GM12892 (cell line): ENCODE results near the gene CST7.

Experiments used
- POLR2A ChIP-seq: IDR thresholded peaks from 2 replicates; pipeline ENCODE4 v1.6.1; 2011; ENCODE audit warnings: low read depth, low read length, control low read depth
- POLR2AphosphoS5 ChIP-seq: IDR thresholded peaks from 2 replicates; pipeline ENCODE4 v1.6.1; 2011; ENCODE audit warnings: low read depth, low read length, control low read depth
- TAF1 ChIP-seq: IDR thresholded peaks from 2 replicates; pipeline ENCODE4 v1.6.1; 2011; ENCODE audit warnings: low read depth, mild to moderate bottlenecking, control low read depth, low read length, borderline replicate concordance

DNA sequence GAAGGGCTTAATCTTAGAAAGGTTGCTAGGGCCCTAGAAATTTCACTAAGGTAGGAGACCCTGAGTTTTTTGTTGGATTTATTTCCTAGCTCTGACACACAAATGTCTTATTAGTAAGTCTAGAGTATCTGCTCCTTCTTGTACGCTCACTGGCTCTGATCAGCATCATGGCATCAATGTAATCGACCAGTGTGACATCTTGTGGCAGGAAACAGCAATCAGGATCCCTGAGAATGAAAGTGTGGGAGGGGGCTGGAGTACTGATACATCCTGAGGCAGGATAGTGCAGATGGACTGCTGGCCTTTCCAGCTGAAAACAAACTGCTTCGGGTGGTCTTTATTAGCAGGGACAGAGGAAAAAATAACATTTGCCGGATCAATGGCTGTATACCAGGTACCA is 10.0 kb upstream of the CST7 start:
- TF ChIP-seq POLR2AphosphoS5 (no peak), POLR2A (no peak), TAF1 (no peak)
